CD4-positive, alpha-beta T cell treated with Interleukin-4 for 1 hour (primary cell): ENCODE results near the gene FHOD3.

ENCODE experiments used
- DNase-seq, 2 donors: peaks; one replicate each; pipeline ENCODE4 v3.0.0-alpha.2; 2020 to 2022

FHOD3 gene

GRCh38 chr18:36769172-36769571 is 471.7 kb downstream of the FHOD3 start:
- DNase-seq: no peak

- DNase-seq: no peak
Observed at GRCh38 chr18:36769611-36770314, 472.2 kb downstream of the FHOD3 start.

- no peak for DNase-seq
Observed at GRCh38 chr18:36770315-36770946, 472.9 kb downstream of the FHOD3 start.

- no peak for DNase-seq
Observed at GRCh38 chr18:36771245-36771644, 473.7 kb downstream of the FHOD3 start.

GRCh38 chr18:36772241-36772723 is 474.8 kb downstream of the FHOD3 start:
- DNase-seq: no peak

GRCh38 chr18:36775396-36775795 is 477.9 kb downstream of the FHOD3 start:
- no peak for DNase-seq

GRCh38 chr18:36776650-36777049 is 479.1 kb downstream of the FHOD3 start:
- no peak for DNase-seq

- DNase-seq: no peak
Observed at GRCh38 chr18:36777566-36777965, 480.1 kb downstream of the FHOD3 start.

GRCh38 chr18:36780748-36781147 is 483.2 kb downstream of the FHOD3 start:
- DNase-seq: no peak

- DNase-seq: no peak
Observed at GRCh38 chr18:36782710-36783109, 485.2 kb downstream of the FHOD3 start.

- no peak for DNase-seq
Observed at GRCh38 chr18:36783792-36784191, 486.3 kb downstream of the FHOD3 start.

GRCh38 chr18:36786686-36787085 is 489.2 kb downstream of the FHOD3 start:
- DNase-seq: no peak

GRCh38 chr18:36792634-36793283 is 495.2 kb downstream of the FHOD3 start:
- DNase-seq: no peak

- no peak for DNase-seq
Observed at GRCh38 chr18:36798738-36799473, 501.4 kb downstream of the FHOD3 start.

- DNase-seq: no peak
Observed at GRCh38 chr18:36805105-36805504, 507.6 kb downstream of the FHOD3 start.

GRCh38 chr18:36808681-36809080 is 511.2 kb downstream of the FHOD3 start:
- DNase-seq: no peak

GRCh38 chr18:36809590-36810381 is 512.3 kb downstream of the FHOD3 start:
- peak; percentile 42 to 73 for DNase-seq

- DNase-seq: no peak
Observed at GRCh38 chr18:36811430-36811829, 513.9 kb downstream of the FHOD3 start.

- no peak for DNase-seq
Observed at GRCh38 chr18:36811955-36812354, 514.4 kb downstream of the FHOD3 start.

GRCh38 chr18:36812678-36813077 is 515.2 kb downstream of the FHOD3 start:
- DNase-seq: no peak

- DNase-seq: no peak
Observed at GRCh38 chr18:36813101-36813775, 515.7 kb downstream of the FHOD3 start.

- no peak for DNase-seq
Observed at GRCh38 chr18:36813824-36814223, 516.3 kb downstream of the FHOD3 start.
